CD14-positive monocyte (primary cell): Measurements from ENCODE around the gene SPRED2. TPM values are rescaled to one million over a fixed set of nuclear protein-coding genes. Genes with fewer than 3 reads are reported as not detected.

Experiments used
- DNase-seq, 3 donors: peaks; one replicate each; pipeline ENCODE4 v3.0.0-alpha.2; 2011 to 2022
- H2AFZ ChIP-seq: 2 replicates; pipeline ENCODE4 v1.6.0; 2012; ENCODE audit warnings: mild to moderate bottlenecking, low read depth, low read length, inconsistent platforms; ENCODE audit not compliant: insufficient read depth, poor library complexity, severe bottlenecking
- H3K27ac ChIP-seq, 2 donors: 1 replicate in 1 of 2; 2 replicates in 1 of 2; pipeline ENCODE4 v1.5.1; 2012 to 2013; ENCODE audit warnings: low read length in 2 of 2, control low read depth in 1 of 2, inconsistent platforms in 1 of 2, low read depth in 1 of 2, mild to moderate bottlenecking in 1 of 2
- H3K27me3 ChIP-seq, 2 donors: one replicate each; pipeline versions ENCODE4 v1.6.0 to v1.6.1; 2011 to 2013; ENCODE audit warnings: low read length in 2 of 2; ENCODE audit not compliant: control insufficient read depth in 2 of 2, insufficient read depth in 2 of 2
- H3K36me3 ChIP-seq, 2 donors: replicated peaks in 1 of 2; 1 replicate in 1 of 2; 2 replicates in 1 of 2; pipeline versions ENCODE4 v1.5.1 to v1.6.1; 2012 to 2013; ENCODE audit warnings: low read length in 2 of 2, control low read depth in 1 of 2, inconsistent platforms in 1 of 2, mild to moderate bottlenecking in 1 of 2; ENCODE audit not compliant: insufficient read depth in 2 of 2, control insufficient read depth in 1 of 2
- H3K4me1 ChIP-seq, 2 donors: 1 replicate in 1 of 2; 2 replicates in 1 of 2; pipeline versions ENCODE4 v1.5.1 to v1.6.1; 2012 to 2013; ENCODE audit warnings: low read length in 2 of 2, control low read depth in 1 of 2, inconsistent platforms in 1 of 2, mild to moderate bottlenecking in 1 of 2, moderate library complexity in 1 of 2; ENCODE audit not compliant: insufficient read depth in 2 of 2, control insufficient read depth in 1 of 2
- H3K4me2 ChIP-seq: replicated peaks from 2 replicates; pipeline ENCODE3; 2012; ENCODE audit warnings: low read length, moderate library complexity, mild to moderate bottlenecking; ENCODE audit not compliant: poor library complexity, severe bottlenecking; ENCODE audit errors: extremely low read depth
- H3K4me3 ChIP-seq, 3 experiments: fragments of 200-600 bp in 1 of 3; sonication (generic) in 1 of 3; replicated peaks in 1 of 3; 1 replicate in 2 of 3; 2 replicates in 1 of 3; pipeline ENCODE4 v1.5.1; 2011 to 2013; ENCODE audit warnings: low read length in 3 of 3, mild to moderate bottlenecking in 3 of 3, control low read depth in 2 of 3, low read depth in 2 of 3, inconsistent platforms in 1 of 3, moderate library complexity in 1 of 3
- H3K79me2 ChIP-seq: 2 replicates; pipeline ENCODE4 v1.6.0; 2012; ENCODE audit warnings: mild to moderate bottlenecking, control low read depth, inconsistent platforms, low read length, moderate library complexity; ENCODE audit not compliant: insufficient read depth
- H3K9ac ChIP-seq: 2 replicates; pipeline ENCODE4 v1.6.0; 2017; ENCODE audit warnings: low read length, mild to moderate bottlenecking; ENCODE audit not compliant: insufficient read depth, poor library complexity, severe bottlenecking
- H3K9me3 ChIP-seq, 2 donors: replicated peaks in 1 of 2; 1 replicate in 1 of 2; 2 replicates in 1 of 2; pipeline versions ENCODE4 v1.5.1 to v1.6.1; 2012 to 2013; ENCODE audit warnings: low read length in 2 of 2, control low read depth in 1 of 2; ENCODE audit not compliant: control insufficient read depth in 1 of 2, insufficient read depth in 1 of 2
- H4K20me1 ChIP-seq: 2 replicates; pipeline ENCODE4 v1.6.0; 2012; ENCODE audit warnings: mild to moderate bottlenecking, low read length, control low read depth, moderate library complexity; ENCODE audit not compliant: insufficient read depth
- H3K27ac Mint-ChIP-seq, 7 donors: one replicate each; pipeline ENCODE4 v1.8.0; 2020; ENCODE audit warnings: mild to moderate bottlenecking in 7 of 7, mixed read lengths in 7 of 7, moderate library complexity in 6 of 7, inconsistent platforms in 2 of 7
- H3K27me3 Mint-ChIP-seq, 3 donors: one replicate each; pipeline ENCODE4 v1.8.0; 2021 to 2022; ENCODE audit warnings: low read depth in 3 of 3, mild to moderate bottlenecking in 3 of 3, mixed read lengths in 3 of 3, moderate library complexity in 3 of 3, inconsistent platforms in 1 of 3
- H3K36me3 Mint-ChIP-seq, 2 donors: one replicate each; pipeline ENCODE4 v1.8.0; 2020; ENCODE audit warnings: mixed read lengths in 2 of 2, inconsistent platforms in 1 of 2, mild to moderate bottlenecking in 1 of 2
- H3K4me1 Mint-ChIP-seq: one replicate; pipeline ENCODE4 v1.8.0; 2020; ENCODE audit warnings: mild to moderate bottlenecking, mixed read lengths
- H3K4me3 Mint-ChIP-seq, 2 donors: one replicate each; pipeline ENCODE4 v1.8.0; 2020; ENCODE audit warnings: mild to moderate bottlenecking in 2 of 2, mixed read lengths in 2 of 2, moderate library complexity in 1 of 2
- H3K9me3 Mint-ChIP-seq, 7 donors: one replicate each; pipeline ENCODE4 v1.8.0; 2020 to 2022; ENCODE audit warnings: mixed read lengths in 7 of 7, mild to moderate bottlenecking in 6 of 7, moderate library complexity in 6 of 7, inconsistent platforms in 2 of 7
- WGBS: methylation state at CpG from one replicate; pipeline ENCODE4 v1.1.5; 2013; ENCODE audit warnings: missing lambda C conversion rate; ENCODE audit not compliant: insufficient coverage; 5-methylcytosine and 5-hydroxymethylcytosine counted together
- intact Hi-C, 2 donors: fragments of 100-400 bp; cut with micrococcal nuclease; formaldehyde crosslinking; loops; one replicate each; pipeline versions ENCODE4 v1.15.0 to v1.15.1; 2023
- polyA plus RNA-seq, 3 donors: library from polyadenylated mRNA; depleted of rRNA in 1 of 3; unstranded in 2 of 3; stranded (reverse) in 1 of 3; fragments of 300-500 nt in 2 of 3; fragments of >200 nt in 1 of 3; fragmentation: Illumina TruSeq in 2 of 3; gene quantifications; 1 replicate in 2 of 3; 2 replicates in 1 of 3; pipeline ENCODE4 v1.2.3, GENCODE V29; 2012 to 2021
- TF ChIP-seq, protein P1 (sequence below): fragments of 200-600 bp; IDR thresholded peaks from one replicate; pipeline ENCODE4 v1.8.0; 2022; ENCODE audit warnings: antibody characterized with exemption, mild to moderate bottlenecking

SPRED2 gene
- polyA plus RNA-seq, 3 donors, result 0.20 to 2.0 (median 0.33) TPM

- Histone ChIP-seq H3K79me2 (peaks cover 31% of the 10 kb centered on the region), H3K4me2 (no peak overlapping the region), H3K27ac (no peak overlapping the region), H3K4me1 (no peaks in the 10 kb centered on the region), H2AFZ (no peak overlapping the region), H4K20me1 (peaks cover 94% of the 10 kb centered on the region), H3K4me3 (no peak overlapping the region), H3K9me3 (no peaks in the 10 kb centered on the region), H3K9ac (no peak overlapping the region), H3K27me3 (no peaks in the 10 kb centered on the region), H3K36me3 (peaks cover 78 to 96% of the 10 kb centered on the region in 2 donors)
- Mint-ChIP-seq H3K27ac (peak overlapping the region in 2 of 7 donors; percentile 6 to 54), H3K4me1 (no peaks in the 10 kb centered on the region), H3K9me3 (no peaks in the 10 kb centered on the region), H3K27me3 (peaks cover 0 to 2% (median 0%) of the 10 kb centered on the region in 3 donors), H3K4me3 (no peak overlapping the region), H3K36me3 (peaks cover 75 to 92% of the 10 kb centered on the region in 2 donors)
- TF ChIP-seq, protein P1, sequence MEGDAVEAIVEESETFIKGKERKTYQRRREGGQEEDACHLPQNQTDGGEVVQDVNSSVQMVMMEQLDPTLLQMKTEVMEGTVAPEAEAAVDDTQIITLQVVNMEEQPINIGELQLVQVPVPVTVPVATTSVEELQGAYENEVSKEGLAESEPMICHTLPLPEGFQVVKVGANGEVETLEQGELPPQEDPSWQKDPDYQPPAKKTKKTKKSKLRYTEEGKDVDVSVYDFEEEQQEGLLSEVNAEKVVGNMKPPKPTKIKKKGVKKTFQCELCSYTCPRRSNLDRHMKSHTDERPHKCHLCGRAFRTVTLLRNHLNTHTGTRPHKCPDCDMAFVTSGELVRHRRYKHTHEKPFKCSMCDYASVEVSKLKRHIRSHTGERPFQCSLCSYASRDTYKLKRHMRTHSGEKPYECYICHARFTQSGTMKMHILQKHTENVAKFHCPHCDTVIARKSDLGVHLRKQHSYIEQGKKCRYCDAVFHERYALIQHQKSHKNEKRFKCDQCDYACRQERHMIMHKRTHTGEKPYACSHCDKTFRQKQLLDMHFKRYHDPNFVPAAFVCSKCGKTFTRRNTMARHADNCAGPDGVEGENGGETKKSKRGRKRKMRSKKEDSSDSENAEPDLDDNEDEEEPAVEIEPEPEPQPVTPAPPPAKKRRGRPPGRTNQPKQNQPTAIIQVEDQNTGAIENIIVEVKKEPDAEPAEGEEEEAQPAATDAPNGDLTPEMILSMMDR, result no peak
- intact Hi-C loops, result loop anchor here (5.0 to 10.0 kb wide), 4 partner anchors 166 to 303 kb away; partner anchors contain the start of gene SPRED2 (in 1 of the 2)
- WGBS, result 94% methylated on average over 3 of the region's 4 CpGs
- DNase-seq, result no peak
Observed at GRCh38 chr2:65268957-65269356, 163.4 kb downstream of the SPRED2 start.

GRCh38 chr2:65267008-65267407 is 165.4 kb downstream of the SPRED2 start:
- Mint-ChIP-seq H3K4me1 (no peaks in the 10 kb centered on the region), H3K9me3 (no peaks in the 10 kb centered on the region), H3K27me3 (peaks cover 0 to 2% (median 0%) of the 10 kb centered on the region in 3 donors), H3K4me3 (no peak overlapping the region), H3K36me3 (peaks cover 71 to 93% of the 10 kb centered on the region in 2 donors), H3K27ac (peak overlapping the region in 2 of 7 donors; percentile 24 to 47)
- no peaks in the 10 kb centered on the region for H3K27me3 ChIP-seq
- H3K9me3 ChIP-seq, result no peaks in the 10 kb centered on the region
- no CpG with 5 or more reads among the region's 1 CpG for WGBS
- no peak overlapping the region for H2AFZ ChIP-seq
- peaks cover 81 to 96% of the 10 kb centered on the region in 2 donors for H3K36me3 ChIP-seq
- no peak overlapping the region for H3K4me2 ChIP-seq
- H3K4me3 ChIP-seq, result no peak overlapping the region
- intact Hi-C loops, result loop anchor here (5.0 to 10.0 kb wide), 4 partner anchors 168 to 305 kb away; partner anchors contain the start of gene SPRED2 (in 1 of the 2)
- peaks cover 97% of the 10 kb centered on the region for H4K20me1 ChIP-seq
- H3K9ac ChIP-seq, result no peak overlapping the region
- no peak for DNase-seq
- H3K4me1 ChIP-seq, result no peaks in the 10 kb centered on the region
- TF ChIP-seq, protein P1, result no peak
- peaks cover 43% of the 10 kb centered on the region for H3K79me2 ChIP-seq
- H3K27ac ChIP-seq, result peak overlapping the region in 1 of 2 donors; percentile 53
